ELF-1 (cell line): ENCODE data around the gene OR51I1.
A peak's percentile ranks its signal among the peaks of the same experiment; 100 is the strongest.

Experiments used
- DNase-seq: peaks from one replicate; pipeline ENCODE4 v3.0.0-alpha.2; 2016; ENCODE audit warnings: low read depth, low spot score

The OR51I1 gene, protein sequence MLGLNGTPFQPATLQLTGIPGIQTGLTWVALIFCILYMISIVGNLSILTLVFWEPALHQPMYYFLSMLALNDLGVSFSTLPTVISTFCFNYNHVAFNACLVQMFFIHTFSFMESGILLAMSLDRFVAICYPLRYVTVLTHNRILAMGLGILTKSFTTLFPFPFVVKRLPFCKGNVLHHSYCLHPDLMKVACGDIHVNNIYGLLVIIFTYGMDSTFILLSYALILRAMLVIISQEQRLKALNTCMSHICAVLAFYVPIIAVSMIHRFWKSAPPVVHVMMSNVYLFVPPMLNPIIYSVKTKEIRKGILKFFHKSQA

DNA sequence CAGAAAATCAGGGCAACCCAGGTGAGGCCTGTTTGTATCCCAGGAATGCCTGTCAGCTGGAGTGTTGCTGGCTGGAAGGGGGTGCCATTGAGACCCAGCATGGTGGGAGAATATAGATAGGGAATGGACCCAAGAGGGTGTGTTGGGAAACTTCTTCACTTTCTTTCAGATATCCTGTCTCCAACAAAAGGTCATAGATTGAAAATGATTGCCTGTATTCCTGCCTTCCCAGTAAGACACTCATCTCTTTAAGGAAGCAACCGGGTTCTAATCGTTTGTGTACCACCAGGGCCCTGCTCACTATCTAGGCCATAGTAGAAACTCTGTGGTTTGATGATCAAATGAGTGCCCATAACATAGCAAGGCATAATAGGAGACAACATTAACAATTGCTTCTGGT, at the start of gene OR51I1:
TSS of gene OR51I1 (minus strand) at position 101 of the 400 bp plus-strand sequence. CDS start at position 101, 0 bp downstream.
- no peak for DNase-seq

DNA sequence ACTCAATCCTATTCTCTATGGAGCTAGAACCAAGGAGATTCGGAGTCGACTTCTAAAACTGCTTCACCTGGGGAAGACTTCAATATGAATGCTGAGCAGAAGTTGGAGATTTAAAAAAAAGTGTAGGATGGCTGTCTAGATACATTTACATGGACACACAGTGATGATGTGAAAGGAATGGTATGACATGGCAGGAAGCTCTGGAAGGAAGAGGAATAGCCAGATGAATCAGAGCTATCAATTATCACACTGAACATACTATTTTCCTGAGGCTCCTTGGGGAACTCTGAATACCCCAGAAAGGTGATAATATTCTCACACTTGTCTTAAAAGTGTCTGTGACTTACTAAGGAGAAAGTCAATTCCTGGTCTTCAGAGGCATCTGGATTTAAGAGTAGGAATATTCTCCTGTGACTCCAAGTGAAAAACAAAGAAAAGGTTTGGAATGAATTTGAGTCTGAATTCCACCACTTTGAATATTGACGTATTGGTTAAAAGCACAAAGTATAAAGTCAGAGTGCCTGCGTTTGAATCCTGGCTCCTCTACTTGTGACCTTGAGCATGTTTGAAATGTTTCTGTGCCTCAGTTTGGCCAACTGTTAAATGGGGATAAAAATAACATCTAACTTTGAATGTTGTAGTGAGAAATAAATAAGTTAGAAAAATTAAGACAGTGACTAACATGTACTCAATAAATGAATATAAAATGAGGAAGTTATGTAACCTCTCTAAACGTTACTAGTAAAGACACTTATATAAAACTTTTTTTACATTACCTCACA, 48.5 kb upstream of the OR51I1 start:
- DNase-seq, result no peak

DNA sequence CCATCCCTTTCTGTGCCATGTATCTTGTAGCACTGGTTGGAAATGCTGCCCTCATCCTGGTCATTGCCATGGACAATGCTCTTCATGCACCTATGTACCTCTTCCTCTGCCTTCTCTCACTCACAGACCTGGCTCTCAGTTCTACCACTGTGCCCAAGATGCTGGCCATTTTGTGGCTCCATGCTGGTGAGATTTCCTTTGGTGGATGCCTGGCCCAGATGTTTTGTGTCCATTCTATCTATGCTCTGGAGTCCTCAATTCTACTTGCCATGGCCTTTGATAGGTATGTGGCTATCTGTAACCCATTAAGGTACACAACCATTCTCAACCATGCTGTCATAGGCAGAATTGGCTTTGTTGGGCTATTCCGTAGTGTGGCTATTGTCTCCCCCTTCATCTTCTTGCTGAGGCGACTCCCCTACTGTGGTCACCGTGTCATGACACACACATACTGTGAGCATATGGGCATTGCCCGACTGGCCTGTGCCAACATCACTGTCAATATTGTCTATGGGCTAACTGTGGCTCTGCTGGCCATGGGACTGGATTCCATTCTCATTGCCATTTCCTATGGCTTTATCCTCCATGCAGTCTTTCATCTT, 47.6 kb upstream of the OR51I1 start:
- no peak for DNase-seq

DNA sequence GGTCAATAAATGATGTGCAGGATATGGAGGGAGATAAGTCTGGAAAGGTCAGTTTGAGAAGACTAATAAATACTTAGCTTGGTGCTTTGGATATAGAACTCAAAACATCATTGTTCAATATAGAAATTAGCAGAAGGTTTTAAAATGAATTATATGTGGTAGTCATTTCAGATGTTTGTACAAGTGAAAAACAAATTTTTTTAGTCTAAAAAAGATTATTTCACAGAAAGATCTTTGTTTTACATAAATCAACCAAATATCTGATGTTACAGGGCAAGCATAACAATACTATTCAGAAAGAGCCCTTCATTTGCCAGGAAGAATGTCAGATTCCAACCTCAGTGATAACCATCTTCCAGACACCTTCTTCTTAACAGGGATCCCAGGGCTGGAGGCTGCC, 47.1 kb upstream of the OR51I1 start, which contains the start of gene OR52D1:
TSS of gene OR52D1 (plus strand) at position 301 of the 400 bp plus-strand sequence. CDS start at position 323, 22 bp downstream.
- DNase-seq, result no peak

DNA sequence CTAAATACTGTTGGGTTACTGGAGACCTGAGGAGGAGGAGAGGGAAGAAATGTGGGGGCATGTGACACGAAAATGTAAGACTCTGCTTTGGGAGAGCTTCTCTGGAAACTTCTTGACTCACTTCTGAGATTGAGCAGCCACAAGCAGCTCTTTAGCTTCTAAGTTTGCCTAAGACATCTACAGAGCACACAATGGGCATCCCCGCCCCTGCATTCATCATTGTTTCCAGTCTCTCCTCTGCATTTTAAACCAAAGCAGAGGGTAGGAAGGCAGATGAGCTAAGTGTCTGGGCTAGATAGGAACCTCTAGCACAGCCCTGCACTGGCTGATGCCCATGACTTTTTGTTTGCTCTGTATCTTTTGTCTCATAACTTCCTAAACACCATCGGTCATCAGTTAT, 45.1 kb upstream of the OR51I1 start:
- no peak for DNase-seq

DNA sequence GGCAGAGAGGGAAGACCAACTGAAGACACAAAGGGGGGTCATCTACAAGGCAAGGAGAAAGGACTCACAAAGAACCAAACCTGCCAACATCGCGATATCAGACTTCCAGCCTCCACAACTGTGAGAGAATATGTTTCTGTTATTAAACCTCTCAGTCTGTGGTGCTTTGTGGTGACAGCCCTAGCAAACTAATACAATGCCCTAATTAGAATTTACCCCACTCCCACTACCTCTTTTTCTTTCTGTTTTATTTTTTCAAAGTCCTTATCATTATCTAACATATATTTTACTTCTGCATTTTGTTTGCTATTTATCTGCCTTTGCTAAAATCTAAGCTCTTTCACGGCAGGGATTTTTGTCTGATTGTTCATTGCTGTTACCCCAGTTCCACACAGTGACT, 44.7 kb upstream of the OR51I1 start:
- no peak for DNase-seq

DNA sequence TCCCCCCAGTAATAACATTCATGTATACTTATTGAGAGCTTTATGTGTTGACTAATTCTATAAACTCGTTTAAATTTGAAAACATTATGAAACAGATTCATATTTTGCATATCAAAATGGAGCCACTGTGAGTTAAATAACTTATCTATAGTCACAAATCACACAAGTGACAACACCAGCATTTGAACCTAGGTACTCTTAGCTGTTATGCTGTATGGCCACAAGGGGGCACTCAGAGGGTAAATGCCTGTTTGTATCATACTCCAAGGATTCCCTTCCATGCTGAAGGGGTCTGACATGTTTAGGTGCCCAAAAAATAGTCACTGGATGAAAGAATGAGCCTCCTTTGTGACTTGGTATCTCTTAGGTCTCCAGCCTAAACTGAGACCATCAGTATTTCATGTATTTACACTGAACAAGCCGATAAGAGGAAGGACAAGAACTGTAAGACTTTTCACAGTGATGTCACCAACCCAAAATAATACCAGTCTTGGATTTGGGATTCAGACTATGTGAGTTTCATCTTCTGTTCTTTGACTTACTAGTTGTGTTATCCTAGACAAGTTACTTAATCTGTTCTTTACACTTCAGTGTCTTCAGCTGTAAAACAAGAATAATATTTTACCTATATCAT, 35.0 kb upstream of the OR51I1 start:
- peak; percentile 8 for DNase-seq

DNA sequence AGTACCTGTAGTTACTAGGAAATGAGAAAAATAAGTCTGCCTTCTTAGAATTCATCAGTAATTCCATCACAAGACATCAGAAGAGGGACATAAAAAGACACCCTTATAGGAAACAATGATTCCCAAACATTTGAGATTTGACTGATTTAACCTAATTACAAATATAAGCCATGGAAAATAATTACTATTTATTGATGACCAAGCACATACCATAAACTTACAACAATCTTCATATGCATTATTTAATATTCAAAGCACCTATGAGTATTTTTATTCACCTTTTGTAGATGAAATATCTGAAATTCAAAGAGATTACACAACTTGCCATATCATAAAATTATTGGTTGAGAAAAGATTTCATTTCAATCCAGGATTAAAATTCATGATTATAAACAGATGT, 32.6 kb upstream of the OR51I1 start:
- no peak for DNase-seq

DNA sequence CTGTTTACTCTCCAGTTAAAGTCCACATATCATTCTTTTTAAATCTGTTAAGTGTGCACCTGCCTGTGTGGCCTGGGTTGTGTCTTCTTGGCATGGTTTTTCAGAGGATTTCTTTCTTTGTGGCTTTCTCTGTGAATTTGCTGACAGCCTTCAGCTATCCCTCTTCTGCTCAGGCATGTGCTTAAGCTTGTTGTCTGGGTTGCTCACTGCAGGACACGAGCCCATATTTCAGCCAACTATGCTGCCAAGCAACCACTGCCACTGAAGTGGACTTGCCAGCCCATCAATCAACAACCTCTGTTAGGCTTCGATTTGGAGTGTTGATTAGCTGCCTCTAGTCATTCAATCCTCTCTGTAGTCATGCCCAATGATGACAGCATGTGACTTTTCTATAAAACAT, 26.2 kb upstream of the OR51I1 start:
- no peak for DNase-seq

DNA sequence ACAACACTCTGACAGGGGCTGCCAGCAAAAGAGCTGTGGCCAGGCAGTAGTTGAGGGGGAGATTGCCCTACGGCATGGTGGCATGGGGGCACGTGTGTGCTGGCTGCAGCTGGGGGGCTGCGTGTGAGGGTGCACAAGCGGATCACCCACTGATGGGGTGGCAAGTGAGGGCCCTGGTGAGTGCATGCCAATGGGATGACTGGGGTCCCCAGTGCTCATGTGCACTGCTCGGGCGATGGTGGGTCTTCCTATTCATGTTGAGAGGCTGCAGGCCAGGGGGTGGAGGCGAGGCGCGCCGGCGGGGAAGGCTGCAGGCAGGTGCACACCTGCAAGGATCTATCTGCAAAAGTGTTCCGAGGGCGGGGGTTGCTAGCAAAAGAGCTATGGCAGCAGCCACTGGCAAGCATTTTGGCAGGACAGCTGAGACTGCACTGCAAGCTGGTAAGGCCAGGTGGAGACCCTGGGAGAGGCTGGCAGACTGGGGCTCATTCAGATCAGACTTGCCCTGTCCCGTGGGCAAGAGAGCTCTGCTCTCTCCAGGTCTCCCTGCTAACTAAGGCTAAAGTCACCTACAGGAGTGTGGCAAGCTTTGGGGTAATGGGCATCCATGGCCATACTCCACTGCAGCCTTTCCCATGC, 19.8 kb upstream of the OR51I1 start:
- DNase-seq, result no peak

DNA sequence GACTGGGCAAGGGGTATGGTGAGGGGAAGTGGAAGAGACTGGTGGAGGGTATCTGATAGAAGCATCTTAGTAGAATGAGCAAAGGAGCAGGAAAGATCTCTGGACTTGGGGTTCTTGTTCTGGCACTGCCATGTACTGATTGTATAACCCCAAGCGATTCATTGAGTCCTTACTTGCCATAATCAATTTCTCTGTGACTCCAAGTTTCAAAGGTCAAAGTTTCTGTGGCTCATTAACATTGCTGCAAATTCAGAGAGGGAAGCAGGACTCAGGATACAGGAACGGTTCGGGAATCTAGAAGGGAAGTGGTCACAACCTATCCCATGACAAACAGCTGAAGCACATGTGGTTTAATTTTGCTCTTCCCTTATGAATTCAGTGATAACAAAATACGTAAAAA, 8.1 kb upstream of the OR51I1 start:
- DNase-seq, result no peak

DNA sequence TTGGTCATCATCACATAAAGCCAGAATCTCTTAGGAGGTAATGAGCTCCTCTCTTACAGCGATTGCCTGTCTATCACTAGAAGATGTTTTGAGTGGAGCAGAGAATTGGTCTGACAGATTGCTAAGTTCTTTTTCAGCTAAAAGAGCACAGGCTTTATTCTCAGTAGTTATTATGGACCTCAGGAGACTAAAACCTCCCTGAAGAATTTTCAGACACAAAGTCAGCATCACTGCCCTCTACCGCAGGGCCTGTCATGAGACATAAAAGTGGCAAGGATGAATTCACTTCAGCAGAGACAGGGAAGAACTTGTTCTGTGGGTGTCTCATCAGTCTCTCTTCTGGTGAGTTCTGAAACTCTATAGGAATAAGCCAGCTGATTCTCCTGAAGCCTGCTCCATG, 7.7 kb upstream of the OR51I1 start, which contains the start of gene OR51I2:
TSS of gene OR51I2 (plus strand) at position 301 of the 400 bp plus-strand sequence. CDS start 4,166 bp downstream, outside the sequence.
- no peak for DNase-seq

DNA sequence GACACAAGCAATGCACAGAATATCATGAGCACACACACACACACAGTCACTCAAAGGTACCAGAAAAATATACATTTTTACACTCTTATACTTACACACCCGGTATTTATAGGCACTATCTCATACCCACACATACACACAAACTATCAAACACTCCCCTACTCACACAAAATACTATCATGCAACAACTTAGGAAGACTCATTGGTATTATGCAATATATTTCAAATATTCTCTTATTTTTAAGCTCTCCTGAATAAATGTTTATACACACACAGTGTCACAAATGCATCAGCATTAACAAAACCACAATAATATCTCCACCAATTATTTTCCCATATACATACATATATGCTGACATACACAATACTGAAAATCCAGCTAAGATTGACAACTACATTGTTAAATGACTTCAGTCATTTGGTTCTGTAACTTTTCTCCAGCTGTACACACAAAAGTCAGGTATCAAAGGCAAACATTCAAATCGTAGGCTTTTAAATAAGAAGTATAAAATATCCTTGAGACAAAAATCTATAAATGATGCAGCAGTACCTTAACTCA, 2.6 kb upstream of the OR51I1 start:
- DNase-seq, result no peak

DNA sequence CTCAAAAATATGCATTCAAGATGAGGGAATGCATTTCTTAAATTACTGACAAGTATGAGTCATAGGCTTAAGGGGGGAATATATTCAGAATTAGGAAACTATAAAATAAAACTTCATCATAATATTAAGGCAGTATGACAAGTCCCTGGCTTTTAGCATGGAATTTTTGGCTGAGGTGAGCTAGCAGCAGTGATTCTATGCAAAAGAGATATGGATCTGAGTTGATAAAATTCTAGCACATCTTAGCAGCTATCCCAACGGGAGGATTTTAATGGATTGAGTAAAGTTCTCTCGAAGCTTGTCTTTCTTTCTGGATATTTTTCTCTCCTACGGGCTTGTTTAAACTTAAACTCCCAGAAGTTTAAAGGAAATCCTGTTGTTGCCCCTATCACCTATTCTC, 18.2 kb downstream of the OR51I1 start:
- no peak for DNase-seq

DNA sequence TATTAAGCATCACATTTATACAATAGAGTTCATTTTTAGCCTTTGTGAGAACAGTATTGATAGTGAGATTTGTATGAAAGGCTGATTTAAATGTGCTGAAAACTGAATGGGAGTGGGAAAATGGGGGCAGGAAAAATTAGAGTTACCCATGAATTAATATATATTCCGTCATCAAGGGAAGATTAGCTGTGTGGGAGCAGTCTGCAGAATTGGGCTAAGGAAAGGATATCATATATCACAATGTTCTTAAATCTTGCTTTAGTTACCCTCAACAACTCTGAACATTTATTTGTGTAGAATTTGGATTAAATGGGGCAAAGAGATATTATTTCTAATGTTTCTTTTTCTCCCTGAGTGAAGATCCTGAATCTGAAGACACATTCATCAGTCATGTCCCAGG, 19.5 kb downstream of the OR51I1 start, which contains the start of gene OR51Q1:
TSS of gene OR51Q1 (plus strand) at position 301 of the 400 bp plus-strand sequence. CDS start at position 391, 90 bp downstream.
- DNase-seq, result no peak

DNA sequence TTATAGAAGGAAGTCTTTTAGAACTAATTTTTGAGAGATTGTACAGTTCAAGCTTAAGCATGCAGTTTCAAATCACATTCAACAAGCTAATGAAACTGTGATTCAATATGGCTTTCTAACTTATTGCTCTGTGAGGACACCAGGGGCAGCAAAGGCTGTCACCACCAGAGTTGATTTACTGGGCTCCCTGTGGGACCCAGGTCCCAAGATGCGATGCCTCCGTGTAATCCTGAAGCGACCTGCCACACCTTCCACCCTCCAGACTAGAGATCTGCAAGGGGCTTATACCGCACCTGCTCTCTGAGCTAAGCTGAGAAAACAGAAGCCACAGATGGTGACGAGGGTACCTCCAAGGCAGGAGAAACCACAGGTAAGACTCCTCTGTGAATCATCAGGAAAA, 20.3 kb downstream of the OR51I1 start:
- DNase-seq, result no peak

DNA sequence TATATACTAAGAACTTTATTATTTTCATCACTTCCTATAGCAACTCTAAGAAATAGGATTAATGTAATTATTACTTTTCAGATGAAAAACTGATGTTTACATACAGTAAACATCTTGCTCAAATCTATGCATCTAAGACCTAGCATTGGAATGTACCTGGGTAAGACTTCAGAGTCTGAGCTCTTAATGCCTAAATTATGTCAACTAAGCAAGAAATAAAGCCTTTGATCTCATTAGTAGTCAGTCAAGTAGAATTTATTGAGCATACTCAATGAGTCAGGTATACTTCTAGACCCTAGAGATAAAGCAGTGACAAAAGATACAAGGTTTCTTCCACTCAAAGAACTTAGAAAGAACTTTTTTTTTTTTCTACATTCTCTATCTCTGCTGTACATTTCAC, 36.1 kb downstream of the OR51I1 start:
- DNase-seq, result no peak

DNA sequence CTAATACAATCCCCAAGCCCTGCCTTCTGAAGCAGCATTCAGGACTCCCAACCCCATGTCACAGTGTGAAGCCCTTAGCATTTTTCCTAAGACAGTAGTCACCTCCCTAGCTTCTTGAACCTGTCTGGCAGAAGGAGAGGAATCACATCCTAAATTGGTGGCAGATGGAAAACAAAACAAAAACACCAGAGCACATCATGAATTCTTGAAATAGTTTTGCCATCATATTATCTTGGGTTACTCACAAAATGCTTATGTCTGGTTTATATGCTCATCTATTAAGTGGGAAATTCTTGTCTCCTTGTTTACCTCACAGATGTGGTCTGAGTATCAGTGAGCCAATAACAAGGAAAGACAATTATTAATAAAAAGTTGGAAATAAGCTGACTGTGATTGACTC, 42.4 kb downstream of the OR51I1 start:
- no peak for DNase-seq

DNA sequence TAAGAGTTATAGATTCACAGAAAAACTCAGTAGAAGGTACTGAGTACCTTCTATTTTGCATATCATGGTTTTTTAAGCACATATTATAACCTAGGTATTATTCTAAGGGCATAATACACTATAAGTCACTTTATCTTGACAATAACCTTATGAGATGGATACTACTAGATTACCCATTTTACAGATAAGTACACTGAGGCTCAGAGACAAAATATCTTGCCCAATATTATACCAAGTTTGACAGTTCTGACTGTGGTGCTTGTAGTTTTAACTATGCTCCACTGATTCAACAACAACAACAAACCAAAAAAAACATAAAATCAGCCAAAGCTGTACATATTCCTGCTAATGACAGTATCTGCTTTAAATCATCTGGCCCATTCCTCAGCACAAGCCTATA, 47.2 kb downstream of the OR51I1 start:
- no peak for DNase-seq
